K562 (cell line): Measurements from ENCODE around the gene EFCC1. TPM values are rescaled to one million over a fixed set of nuclear protein-coding genes. Genes with fewer than 3 reads are reported as not detected.
A peak's percentile ranks its signal among the peaks of the same experiment; 100 is the strongest.

ENCODE experiments used
- ATAC-seq: fragments of 200-7000 bp; cut with Tn5 transposase; 3 replicates; pipeline ENCODE4 v1.9.1; 2020; ENCODE audit warnings: moderate library complexity
- BruUV-seq: library from RNA; stranded (reverse); fragments of 400-500 nt; replicated peaks from 2 replicates; lab custom pipeline; 2021; lab: Mats Ljungman, UMichigan
- CTCF ChIA-PET: fragments of 300-600 bp; formaldehyde crosslinking; extraction: SDS; loops from one replicate; lab custom pipeline; 2021; ENCODE audit warnings: low intra/inter-chr PET ratio; lab: Yijun Ruan, JAX
- POLR2A ChIA-PET: fragments of 300-600, 350-650 bp; sonication (Branson Sonifier 250); formaldehyde crosslinking; extraction: SDS; loops from one replicate; lab custom pipeline; 2021; ENCODE audit warnings: antibody characterized with exemption, inconsistent platforms; lab: Yijun Ruan, JAX
- DNase-seq, 4 experiments: peaks; one replicate each; pipeline versions ENCODE4 v3.0.0 to v3.0.0-alpha.2; 2011 to 2018; ENCODE audit warnings: low spot score in 3 of 4, mixed read lengths in 3 of 4; ENCODE audit errors: extremely low read depth in 1 of 4
- FAIRE-seq: peaks from 2 replicates; lab custom pipeline; 2011; peaks lifted over from hg19 to GRCh38; lab: Jason Lieb, UNC
- H2AFZ ChIP-seq: 2 replicates; pipeline ENCODE4 v1.6.0; 2011; ENCODE audit warnings: low read depth, low read length, control low read depth, inconsistent platforms
- H3K27ac ChIP-seq: fragments of 200-600 bp; 3 replicates; pipeline ENCODE4 v1.8.0; 2011; ENCODE audit warnings: low read depth, mild to moderate bottlenecking, control low read depth, inconsistent platforms, low read length, moderate library complexity, mixed read lengths; ENCODE audit errors: extremely low read depth
- H3K27me3 ChIP-seq, 2 experiments: fragments of 300-600 bp in 1 of 2; 2 replicates in 1 of 2; 3 replicates in 1 of 2; pipeline versions ENCODE4 v1.6.0 to v1.8.0; 2011; ENCODE audit warnings: inconsistent platforms in 2 of 2, low read length in 2 of 2, mild to moderate bottlenecking in 1 of 2, mixed read lengths in 1 of 2, moderate library complexity in 1 of 2; ENCODE audit not compliant: control insufficient read depth in 2 of 2, insufficient read depth in 2 of 2
- H3K36me3 ChIP-seq: fragments of 300-600 bp; 3 replicates; pipeline ENCODE4 v1.8.0; 2011; ENCODE audit warnings: mild to moderate bottlenecking, low read length, inconsistent platforms; ENCODE audit not compliant: control insufficient read depth, insufficient read depth
- H3K4me1 ChIP-seq, 2 experiments: fragments of 200-600 bp in 1 of 2; replicated peaks in 1 of 2; 2 replicates in 1 of 2; 3 replicates in 1 of 2; pipeline versions ENCODE4 v1.5.1 to v1.8.0; 2011; ENCODE audit warnings: inconsistent platforms in 2 of 2, low read length in 2 of 2, mild to moderate bottlenecking in 1 of 2, mixed read lengths in 1 of 2, moderate library complexity in 1 of 2; ENCODE audit not compliant: control insufficient read depth in 2 of 2, insufficient read depth in 2 of 2
- H3K4me2 ChIP-seq: 2 replicates; pipeline ENCODE4 v1.6.1; 2011; ENCODE audit warnings: low read length, control low read depth, inconsistent platforms, mixed read lengths; ENCODE audit not compliant: insufficient read depth
- H3K4me3 ChIP-seq: fragments of 200-600 bp; sonication (generic), shearing (Covaris generic); 2 replicates; pipeline ENCODE4 v1.5.1; 2016; ENCODE audit warnings: control low read depth, inconsistent platforms
- H3K79me2 ChIP-seq: fragments of 200-600 bp; 3 replicates; pipeline ENCODE4 v1.8.0; 2011; ENCODE audit warnings: low read length, inconsistent platforms; ENCODE audit not compliant: control insufficient read depth, insufficient read depth
- H3K9ac ChIP-seq, 2 experiments: 2 replicates each; pipeline versions ENCODE4 v1.6.0 to v1.6.1; 2011; ENCODE audit warnings: low read depth in 2 of 2, low read length in 2 of 2, control low read depth in 1 of 2, inconsistent platforms in 1 of 2, mild to moderate bottlenecking in 1 of 2, mixed read lengths in 1 of 2; ENCODE audit not compliant: insufficient read depth in 1 of 2
- H3K9me1 ChIP-seq: one replicate; pipeline ENCODE4 v1.6.0; 2011; ENCODE audit warnings: inconsistent platforms, mild to moderate bottlenecking, low read length, moderate library complexity; ENCODE audit not compliant: control insufficient read depth, insufficient read depth
- H3K9me3 ChIP-seq: replicated peaks from 2 replicates; pipeline ENCODE4 v1.5.1; 2011; ENCODE audit warnings: low read depth, low read length, inconsistent platforms; ENCODE audit not compliant: control insufficient read depth, insufficient read depth
- H4K20me1 ChIP-seq: replicated peaks from 2 replicates; pipeline ENCODE4 v1.6.1; 2011; ENCODE audit warnings: low read length, inconsistent platforms, mixed read lengths; ENCODE audit not compliant: control insufficient read depth, insufficient read depth
- CEBPB ChIP-seq: fragments of 450-650 bp; IDR thresholded peaks from 2 replicates; pipeline ENCODE4 v1.6.1; 2016; ENCODE audit warnings: missing genetic modification characterization, missing compliant biosample characterization
- DDX20 ChIP-seq: fragments of 450-650 bp; IDR thresholded peaks from 2 replicates; pipeline ENCODE4 v1.6.1; 2016; ENCODE audit warnings: missing genetic modification characterization, low read depth, mild to moderate bottlenecking, missing compliant biosample characterization, moderate library complexity
- E2F6 ChIP-seq, 2 experiments: IDR thresholded peaks; 2 replicates each; pipeline ENCODE4 v1.6.1; 2011; ENCODE audit warnings: borderline replicate concordance in 1 of 2, control low read depth in 1 of 2, low read depth in 1 of 2, low read length in 1 of 2, mild to moderate bottlenecking in 1 of 2, mixed read lengths in 1 of 2, moderate library complexity in 1 of 2; ENCODE audit not compliant: insufficient read depth in 1 of 2, insufficient read length in 1 of 2, poor library complexity in 1 of 2, severe bottlenecking in 1 of 2; ENCODE audit errors: extremely low read depth in 1 of 2
- EHMT2 ChIP-seq: fragments of 450-650 bp; IDR thresholded peaks from 2 replicates; pipeline ENCODE4 v1.6.1; 2018; ENCODE audit warnings: antibody characterized with exemption
- ETS2 ChIP-seq: IDR thresholded peaks from 2 replicates; pipeline ENCODE4 v1.6.1; 2016; ENCODE audit warnings: borderline replicate concordance, missing genetic modification characterization, mild to moderate bottlenecking, moderate library complexity, missing compliant biosample characterization; ENCODE audit not compliant: poor library complexity, severe bottlenecking
- ETV5 ChIP-seq: sonication (generic); formaldehyde crosslinking; IDR thresholded peaks from 2 replicates; pipeline ENCODE4 v1.4.0; 2020; ENCODE audit warnings: low read depth, mild to moderate bottlenecking, missing genetic modification reagents
- FOXA1 ChIP-seq: fragments of 450-650 bp; IDR thresholded peaks from 2 replicates; pipeline ENCODE4 v1.6.1; 2016; ENCODE audit warnings: mild to moderate bottlenecking, borderline replicate concordance
- L3MBTL2 ChIP-seq: fragments of 450-650 bp; IDR thresholded peaks from 2 replicates; pipeline ENCODE4 v1.6.1; 2016; ENCODE audit warnings: mild to moderate bottlenecking, moderate library complexity
- NR3C1 ChIP-seq: sonication (generic); formaldehyde crosslinking; IDR thresholded peaks from 2 replicates; pipeline ENCODE4 v1.8.1; 2022; ENCODE audit warnings: missing genetic modification reagents
- NRF1 ChIP-seq, 2 experiments: fragments of 450-650 bp; IDR thresholded peaks in 1 of 2; conservative IDR thresholded peaks in 1 of 2; 2 replicates each; pipeline ENCODE4 v1.6.1; 2014; ENCODE audit warnings: mild to moderate bottlenecking in 2 of 2
- PCBP2 ChIP-seq: fragments of 200-400 bp; formaldehyde crosslinking; IDR thresholded peaks from 2 replicates; pipeline ENCODE4 v1.6.1; 2018; ENCODE audit warnings: low read length, low read depth, mild to moderate bottlenecking, moderate library complexity; ENCODE audit not compliant: poor library complexity, severe bottlenecking
- RNF2 ChIP-seq: sonication (generic); IDR thresholded peaks from 2 replicates; pipeline ENCODE4 v1.6.1; 2016
- SIX5 ChIP-seq, 2 experiments: IDR thresholded peaks; 2 replicates each; pipeline ENCODE4 v1.6.1; 2011; ENCODE audit warnings: low read length in 2 of 2, borderline replicate concordance in 1 of 2, low read depth in 1 of 2, mild to moderate bottlenecking in 1 of 2, moderate library complexity in 1 of 2; ENCODE audit not compliant: insufficient read depth in 1 of 2
- ZNF408 ChIP-seq: fragments of 250-450 bp; sonication (Bioruptor Pico); IDR thresholded peaks from 2 replicates; pipeline ENCODE4 v1.4.0; 2020; ENCODE audit warnings: low read depth, mild to moderate bottlenecking, moderate library complexity
- ZNF436 ChIP-seq: fragments of 250-450, 450-650 bp; sonication (Bioruptor Pico); formaldehyde crosslinking; IDR thresholded peaks from 2 replicates; pipeline ENCODE4 v1.7.0; 2020; ENCODE audit warnings: mild to moderate bottlenecking
- WGBS: fragments of 100-300 bp; shearing (Covaris generic); methylation state at CpG from one replicate; pipeline ENCODE4 v1.1.6; 2016; ENCODE audit warnings: low coverage, mixed read lengths; ENCODE audit not compliant: insufficient coverage; ENCODE audit errors: missing lambda C conversion rate; 5-methylcytosine and 5-hydroxymethylcytosine counted together
- in situ Hi-C: fragments of 300-500 bp; cut with MboI; formaldehyde crosslinking; loops from 4 replicates; pipeline ENCODE4 v1.15.0; 2018; ENCODE audit warnings: inconsistent platforms, mixed read lengths
- intact Hi-C: fragments of 100-400 bp; cut with micrococcal nuclease; formaldehyde crosslinking; loops from 2 replicates; pipeline ENCODE4 v1.14.2; 2022
- polyA plus RNA-seq, 8 experiments: library from polyadenylated mRNA; depleted of rRNA in 4 of 8; stranded (reverse) in 5 of 8; unstranded in 3 of 8; fragments of >200 nt; fragmentation: Nextera tagmentation in 2 of 8; fragmentation: Illumina TruSeq in 1 of 8; extraction: Ambion mirVana in 2 of 8; extraction: Trizol in 1 of 8; gene quantifications; 2 replicates each; pipeline versions ENCODE4 v1.2.1 to v1.2.3, GENCODE V29; 2011 to 2014; ENCODE audit warnings: inconsistent platforms in 1 of 8, missing spikeins in 1 of 8
- total RNA-seq, 7 experiments: library from RNA; depleted of rRNA in 6 of 7; stranded (reverse); fragments of >200 nt in 6 of 7; fragmentation: Illumina TruSeq in 2 of 7; extraction: Trizol in 2 of 7; gene quantifications; 2 replicates each; pipeline versions ENCODE4 v1.2.1 to v1.2.3, GENCODE V29; 2011 to 2021; ENCODE audit warnings: low replicate concordance in 1 of 7
- TF ChIP-seq, protein P1 (sequence below): fragments of 150-350 bp; IDR thresholded peaks from 2 replicates; pipeline ENCODE4 v1.6.1; 2014; ENCODE audit warnings: low read depth, mild to moderate bottlenecking, low read length, borderline replicate concordance

Gene EFCC1
- total and polyA plus RNA-seq, 9 of the 15 experiments (the other 6 are each of a cell fraction or from before 2014, with no cell fraction given) = not detected

- peak overlapping the region; percentile 14; the same call in 1 of the 2 replicates for H2AFZ ChIP-seq
- no peaks in the 10 kb centered on the region for H3K36me3 ChIP-seq
- H3K27ac ChIP-seq = no peak overlapping the region
- POLR2A ChIA-PET = interaction anchor here (0.6 to 1.6 kb wide), 9 partner anchors 39 to 694 kb away, joined by 3 to 7 read pairs (median 3); partner anchors contain the start of gene COPG1
- H3K27me3 ChIP-seq = peaks cover 0 to 19% of the 10 kb centered on the region in 2 experiments; a peak in 2 of 5 replicates
- BruUV-seq = no TSS peak
- in situ Hi-C loops (loop anchor here (10.0 kb wide), 1 partner anchor 115 kb away; no protein-coding TSS in a partner anchor), intact Hi-C loops (loop anchor here (2.0 to 5.0 kb wide), 3 partner anchors 57 to 275 kb away; no protein-coding TSS in a partner anchor)
- 1% methylated on average over 12 of the region's 12 CpGs for WGBS
- no peak overlapping the region for H3K4me2 ChIP-seq
- CTCF ChIA-PET = interaction anchor here (0.6 to 0.9 kb wide), 5 partner anchors 162 to 659 kb away, joined by 3 to 4 read pairs (median 3); partner anchors contain the start of gene COPG1
- H3K9ac ChIP-seq = no peak overlapping the region
- H3K4me3 ChIP-seq = no peak overlapping the region
- DNase-seq (peak; percentile 35 to 59 (median 48)), ATAC-seq (peak; percentile 79), FAIRE-seq (peak; percentile 83)
- no peaks in the 10 kb centered on the region for H3K79me2 ChIP-seq
- no peaks in the 10 kb centered on the region; the same call in 1 of the 2 replicates for H4K20me1 ChIP-seq
- H3K4me1 ChIP-seq = no peaks in the 10 kb centered on the region; a peak in 2 of 5 replicates
- H3K9me3 ChIP-seq = no peaks in the 10 kb centered on the region
- H3K9me1 ChIP-seq = no peaks in the 10 kb centered on the region
- TF ChIP-seq CEBPB (tag) = no peak
- TF ChIP-seq, protein P1, sequence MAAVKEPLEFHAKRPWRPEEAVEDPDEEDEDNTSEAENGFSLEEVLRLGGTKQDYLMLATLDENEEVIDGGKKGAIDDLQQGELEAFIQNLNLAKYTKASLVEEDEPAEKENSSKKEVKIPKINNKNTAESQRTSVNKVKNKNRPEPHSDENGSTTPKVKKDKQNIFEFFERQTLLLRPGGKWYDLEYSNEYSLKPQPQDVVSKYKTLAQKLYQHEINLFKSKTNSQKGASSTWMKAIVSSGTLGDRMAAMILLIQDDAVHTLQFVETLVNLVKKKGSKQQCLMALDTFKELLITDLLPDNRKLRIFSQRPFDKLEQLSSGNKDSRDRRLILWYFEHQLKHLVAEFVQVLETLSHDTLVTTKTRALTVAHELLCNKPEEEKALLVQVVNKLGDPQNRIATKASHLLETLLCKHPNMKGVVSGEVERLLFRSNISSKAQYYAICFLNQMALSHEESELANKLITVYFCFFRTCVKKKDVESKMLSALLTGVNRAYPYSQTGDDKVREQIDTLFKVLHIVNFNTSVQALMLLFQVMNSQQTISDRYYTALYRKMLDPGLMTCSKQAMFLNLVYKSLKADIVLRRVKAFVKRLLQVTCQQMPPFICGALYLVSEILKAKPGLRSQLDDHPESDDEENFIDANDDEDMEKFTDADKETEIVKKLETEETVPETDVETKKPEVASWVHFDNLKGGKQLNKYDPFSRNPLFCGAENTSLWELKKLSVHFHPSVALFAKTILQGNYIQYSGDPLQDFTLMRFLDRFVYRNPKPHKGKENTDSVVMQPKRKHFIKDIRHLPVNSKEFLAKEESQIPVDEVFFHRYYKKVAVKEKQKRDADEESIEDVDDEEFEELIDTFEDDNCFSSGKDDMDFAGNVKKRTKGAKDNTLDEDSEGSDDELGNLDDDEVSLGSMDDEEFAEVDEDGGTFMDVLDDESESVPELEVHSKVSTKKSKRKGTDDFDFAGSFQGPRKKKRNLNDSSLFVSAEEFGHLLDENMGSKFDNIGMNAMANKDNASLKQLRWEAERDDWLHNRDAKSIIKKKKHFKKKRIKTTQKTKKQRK = no peak
- TF ChIP-seq PCBP2 = no peak
- TF ChIP-seq NR3C1 = no peak
- TF ChIP-seq L3MBTL2 = no peak
- TF ChIP-seq EHMT2 = no peak
- TF ChIP-seq DDX20 (tag) = no peak
- no peak for TF ChIP-seq ZNF408 (CRISPR knock-in tag)
- TF ChIP-seq NRF1 (conservative IDR thresholded peaks at IDR 0.05 in 1 of 2, IDR thresholded peaks at IDR 0.05 in 1 of 2) = no peak
- TF ChIP-seq RNF2 = no peak
- TF ChIP-seq ETS2 (tag) = no peak
- TF ChIP-seq E2F6 (IDR thresholded peaks at IDR 0.05; ENCODE audit: borderline replicate concordance in 1 of 2, extremely low read depth in 1 of 2, insufficient read depth in 1 of 2, insufficient read length in 1 of 2, low read depth in 1 of 2, low read length in 1 of 2, poor library complexity in 1 of 2, severe bottlenecking in 1 of 2) = no peak
- TF ChIP-seq FOXA1 = no peak
- no peak for TF ChIP-seq ZNF436 (CRISPR knock-in tag)
- no peak for TF ChIP-seq SIX5 (IDR thresholded peaks at IDR 0.05; ENCODE audit: borderline replicate concordance in 1 of 2, insufficient read depth in 1 of 2, low read depth in 1 of 2, low read length in 2 of 2)
- TF ChIP-seq ETV5 (CRISPR knock-in tag) = no peak
Observed at GRCh38 chr3:128969993-128970739, 30.9 kb upstream of the EFCC1 start.
